Measurements from ENCODE around the gene ZHX3.

ZHX3 gene

DNA sequence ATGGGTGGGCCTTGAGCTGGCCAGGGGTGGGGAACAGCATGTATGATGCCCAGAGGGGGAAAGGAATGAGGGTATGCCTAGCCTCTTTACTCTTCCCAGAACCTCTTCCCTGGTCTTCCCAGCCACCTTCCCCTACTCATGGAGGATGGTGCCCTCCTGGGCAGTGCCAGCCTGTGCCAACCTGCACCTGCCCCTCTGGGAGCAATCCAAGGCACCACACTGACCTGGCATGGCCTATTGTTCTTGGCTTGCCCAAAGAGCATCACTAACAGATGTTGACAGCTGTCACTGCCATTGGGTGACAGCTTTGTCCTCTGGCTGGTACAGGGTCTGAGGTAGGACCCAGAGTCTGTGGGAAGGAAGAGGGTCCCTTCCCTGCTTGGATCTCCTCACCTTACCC lies 36.0 kb upstream of the ZHX3 start:
- H3K36me3 ChIP-seq (ENCODE audit: control insufficient read depth, insufficient read depth, low read length) = no peaks in the 10 kb centered on the region
- no peak overlapping the region for H3K27ac ChIP-seq (ENCODE audit: insufficient read depth, low read length, poor library complexity, severe bottlenecking)
- no peaks in the 10 kb centered on the region for H3K27me3 ChIP-seq (replicated peaks; ENCODE audit: control insufficient read depth, insufficient read depth, low read length, poor library complexity, severe bottlenecking)
- H3K4me3 ChIP-seq (ENCODE audit: insufficient read depth, low read depth, low read length, poor library complexity, severe bottlenecking) = no peak overlapping the region
- H3K9me3 ChIP-seq (ENCODE audit: control insufficient read depth, low read length) = no peaks in the 10 kb centered on the region
- no peak for DNase-seq
- H3K4me1 ChIP-seq (ENCODE audit: control insufficient read depth, insufficient read depth, low read length, poor library complexity, severe bottlenecking) = no peaks in the 10 kb centered on the region

DNA sequence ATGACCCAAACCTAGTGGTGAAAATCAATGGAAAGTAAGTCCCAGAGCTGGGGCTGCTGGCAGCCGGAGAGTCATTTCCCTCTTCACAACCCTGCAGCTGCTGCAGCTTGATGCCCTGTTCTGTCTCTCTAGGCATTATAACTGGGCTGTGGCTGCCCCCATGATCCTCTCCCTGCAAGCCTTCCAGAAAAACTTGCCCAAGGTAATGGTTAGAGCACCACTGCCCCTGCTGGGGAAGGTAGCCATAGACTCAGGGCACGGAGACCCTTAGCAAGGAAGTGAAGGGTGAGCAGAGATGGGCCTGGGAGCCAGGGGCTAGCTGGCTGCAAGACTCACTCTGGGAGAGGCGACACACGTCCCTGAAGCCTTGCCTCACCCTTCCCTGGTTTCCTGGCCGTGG lies 35.1 kb upstream of the ZHX3 start:
- Histone ChIP-seq H3K27ac (ENCODE audit: insufficient read depth, low read length, poor library complexity, severe bottlenecking) (no peak overlapping the region), H3K27me3 (replicated peaks; ENCODE audit: control insufficient read depth, insufficient read depth, low read length, poor library complexity, severe bottlenecking) (no peaks in the 10 kb centered on the region), H3K9me3 (ENCODE audit: control insufficient read depth, low read length) (no peaks in the 10 kb centered on the region), H3K4me1 (ENCODE audit: control insufficient read depth, insufficient read depth, low read length, poor library complexity, severe bottlenecking) (no peaks in the 10 kb centered on the region), H3K4me3 (ENCODE audit: insufficient read depth, low read depth, low read length, poor library complexity, severe bottlenecking) (no peak overlapping the region), H3K36me3 (ENCODE audit: control insufficient read depth, insufficient read depth, low read length) (no peaks in the 10 kb centered on the region)
- no peak for DNase-seq

DNA sequence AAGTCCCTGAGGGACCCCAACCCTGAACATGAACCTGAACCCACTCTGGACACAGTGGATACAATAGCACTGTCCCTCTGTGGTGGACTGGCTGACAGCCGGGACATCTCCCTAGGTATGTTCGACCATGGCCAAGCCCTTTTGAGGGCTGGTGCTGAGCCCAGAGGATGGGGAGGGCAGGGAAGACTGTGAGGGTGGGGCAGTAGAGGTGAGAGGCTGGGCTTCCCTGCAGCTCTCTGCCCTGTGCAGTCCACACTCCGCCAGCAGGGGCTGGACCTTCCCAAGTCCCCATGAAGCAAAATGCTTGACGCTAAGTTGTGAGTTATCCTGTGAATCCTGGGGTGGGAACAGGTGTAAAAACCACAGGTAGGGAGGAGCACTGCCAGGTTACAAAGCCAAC lies 34.6 kb upstream of the ZHX3 start:
- no peak overlapping the region for H3K4me3 ChIP-seq (ENCODE audit: insufficient read depth, low read depth, low read length, poor library complexity, severe bottlenecking)
- no peak overlapping the region for H3K27ac ChIP-seq (ENCODE audit: insufficient read depth, low read length, poor library complexity, severe bottlenecking)
- DNase-seq = no peak
- no peaks in the 10 kb centered on the region for H3K4me1 ChIP-seq (ENCODE audit: control insufficient read depth, insufficient read depth, low read length, poor library complexity, severe bottlenecking)
- H3K9me3 ChIP-seq (ENCODE audit: control insufficient read depth, low read length) = no peaks in the 10 kb centered on the region
- H3K36me3 ChIP-seq (ENCODE audit: control insufficient read depth, insufficient read depth, low read length) = no peaks in the 10 kb centered on the region
- H3K27me3 ChIP-seq (replicated peaks; ENCODE audit: control insufficient read depth, insufficient read depth, low read length, poor library complexity, severe bottlenecking) = no peaks in the 10 kb centered on the region

DNA sequence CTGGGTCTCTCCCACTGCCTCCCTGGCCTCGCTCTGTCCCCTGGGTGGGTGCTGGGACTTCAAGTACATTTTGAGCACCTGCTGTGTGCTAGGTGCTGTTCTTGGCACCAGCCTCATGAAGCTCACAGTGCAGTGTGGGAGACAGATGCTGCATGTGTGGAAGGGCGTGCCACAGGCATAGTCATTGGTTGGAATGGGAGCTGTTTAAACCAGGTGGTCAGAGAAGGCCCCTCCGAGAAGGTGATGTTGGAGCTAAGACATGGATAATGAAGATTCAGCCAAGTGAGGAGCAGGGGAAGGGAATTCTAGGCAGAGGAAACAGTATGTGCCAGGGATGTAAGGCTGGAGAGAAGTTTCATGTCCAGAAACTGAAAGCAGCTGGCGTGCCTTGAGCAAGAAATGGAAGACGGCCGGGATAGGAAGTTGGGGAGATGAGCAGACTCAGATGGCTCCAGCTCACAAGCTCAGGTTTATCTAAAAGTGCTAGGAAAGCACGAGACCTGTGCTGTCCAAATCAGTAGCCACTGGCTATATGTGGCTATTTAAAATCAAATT lies 33.0 kb upstream of the ZHX3 start:
- H3K27me3 ChIP-seq (replicated peaks; ENCODE audit: control insufficient read depth, insufficient read depth, low read length, poor library complexity, severe bottlenecking) = no peaks in the 10 kb centered on the region
- no peaks in the 10 kb centered on the region for H3K36me3 ChIP-seq (ENCODE audit: control insufficient read depth, insufficient read depth, low read length)
- no peak for DNase-seq
- no peaks in the 10 kb centered on the region for H3K4me1 ChIP-seq (ENCODE audit: control insufficient read depth, insufficient read depth, low read length, poor library complexity, severe bottlenecking)
- H3K4me3 ChIP-seq (ENCODE audit: insufficient read depth, low read depth, low read length, poor library complexity, severe bottlenecking) = no peak overlapping the region
- H3K9me3 ChIP-seq (ENCODE audit: control insufficient read depth, low read length) = no peaks in the 10 kb centered on the region
- H3K27ac ChIP-seq (ENCODE audit: insufficient read depth, low read length, poor library complexity, severe bottlenecking) = no peak overlapping the region

DNA sequence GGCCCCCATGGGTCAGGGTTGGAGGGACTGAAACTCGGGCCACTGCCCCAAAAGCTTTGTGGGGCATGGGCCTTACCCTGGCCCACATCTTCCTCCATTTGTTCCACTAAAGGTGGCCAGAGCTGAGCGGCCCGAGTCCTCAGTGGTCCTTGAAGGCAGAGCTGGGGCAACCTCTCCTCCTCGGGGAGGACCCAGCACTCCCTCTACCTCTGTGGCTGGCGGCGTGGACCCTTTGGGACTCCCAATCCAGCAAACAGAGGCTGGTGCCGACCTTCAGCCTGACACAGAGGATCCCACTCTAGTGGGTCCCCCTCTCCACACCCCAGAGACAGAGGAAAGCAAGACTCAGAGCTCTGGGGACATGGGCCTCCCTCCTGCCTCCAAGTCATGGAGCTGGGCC lies 32.4 kb upstream of the ZHX3 start:
- no peak overlapping the region for H3K4me3 ChIP-seq (ENCODE audit: insufficient read depth, low read depth, low read length, poor library complexity, severe bottlenecking)
- no peaks in the 10 kb centered on the region for H3K4me1 ChIP-seq (ENCODE audit: control insufficient read depth, insufficient read depth, low read length, poor library complexity, severe bottlenecking)
- no peaks in the 10 kb centered on the region for H3K27me3 ChIP-seq (replicated peaks; ENCODE audit: control insufficient read depth, insufficient read depth, low read length, poor library complexity, severe bottlenecking)
- H3K9me3 ChIP-seq (ENCODE audit: control insufficient read depth, low read length) = no peaks in the 10 kb centered on the region
- DNase-seq = no peak
- no peaks in the 10 kb centered on the region for H3K36me3 ChIP-seq (ENCODE audit: control insufficient read depth, insufficient read depth, low read length)
- H3K27ac ChIP-seq (ENCODE audit: insufficient read depth, low read length, poor library complexity, severe bottlenecking) = no peak overlapping the region

DNA sequence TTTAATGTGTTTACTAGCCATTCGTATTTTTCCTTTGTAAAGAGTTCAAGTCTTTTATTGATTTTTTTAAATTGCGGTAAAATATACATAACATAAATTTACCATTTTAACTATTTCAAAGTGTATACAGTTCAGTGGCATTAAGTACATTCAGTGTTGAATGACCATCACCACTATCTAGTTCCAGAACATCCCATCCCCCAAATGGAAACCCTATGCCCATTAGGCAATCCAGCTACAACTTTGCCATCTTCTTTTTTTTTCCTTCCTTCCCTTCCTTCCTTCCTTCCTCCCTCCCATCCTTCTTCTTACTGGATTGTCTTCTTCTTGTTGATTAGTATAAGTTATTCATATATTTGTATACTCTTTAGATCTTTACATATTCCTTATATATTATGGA lies 31.7 kb upstream of the ZHX3 start:
- no peak for DNase-seq
- no peaks in the 10 kb centered on the region for H3K9me3 ChIP-seq (ENCODE audit: control insufficient read depth, low read length)
- H3K4me1 ChIP-seq (ENCODE audit: control insufficient read depth, insufficient read depth, low read length, poor library complexity, severe bottlenecking) = no peaks in the 10 kb centered on the region
- no peak overlapping the region for H3K27ac ChIP-seq (ENCODE audit: insufficient read depth, low read length, poor library complexity, severe bottlenecking)
- H3K4me3 ChIP-seq (ENCODE audit: insufficient read depth, low read depth, low read length, poor library complexity, severe bottlenecking) = no peak overlapping the region
- no peaks in the 10 kb centered on the region for H3K27me3 ChIP-seq (replicated peaks; ENCODE audit: control insufficient read depth, insufficient read depth, low read length, poor library complexity, severe bottlenecking)
- H3K36me3 ChIP-seq (ENCODE audit: control insufficient read depth, insufficient read depth, low read length) = no peaks in the 10 kb centered on the region

DNA sequence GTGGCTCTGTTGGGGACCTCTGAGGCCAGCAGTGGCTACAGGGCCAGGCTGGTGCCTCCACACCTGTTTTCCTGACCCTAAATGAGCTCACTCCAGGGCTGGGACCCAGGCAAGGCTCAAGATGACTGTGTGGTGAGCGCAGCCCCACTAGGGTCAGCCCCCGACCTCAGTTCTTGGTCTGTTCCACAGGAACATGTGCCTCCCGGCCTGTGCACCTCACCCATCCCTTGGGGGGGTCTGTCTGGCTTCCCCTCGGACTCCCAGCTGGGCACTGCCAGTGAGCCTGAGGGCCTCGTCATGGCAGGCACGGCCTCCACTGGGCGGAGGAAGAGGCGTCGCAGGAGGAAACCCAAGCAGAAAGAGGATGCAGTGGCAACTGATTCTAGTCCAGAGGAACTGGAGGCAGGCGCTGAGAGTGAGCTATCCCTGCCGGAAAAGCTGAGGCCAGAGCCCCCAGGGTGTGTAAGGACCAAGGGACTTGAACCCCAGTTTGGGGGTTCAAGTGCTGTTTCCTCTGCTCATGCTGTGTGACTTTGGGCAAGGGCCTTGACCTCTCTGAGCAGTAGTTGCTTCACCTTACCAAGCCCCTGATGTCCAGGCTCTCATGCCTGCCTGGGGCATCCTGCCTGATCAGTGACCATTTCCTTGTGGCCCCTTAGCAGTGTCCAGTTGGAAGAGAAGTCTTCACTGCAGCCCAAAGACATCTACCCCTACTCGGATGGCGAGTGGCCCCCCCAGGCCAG lies 31.1 kb upstream of the ZHX3 start:
- Histone ChIP-seq H3K27ac (ENCODE audit: insufficient read depth, low read length, poor library complexity, severe bottlenecking) (no peak overlapping the region), H3K4me3 (ENCODE audit: insufficient read depth, low read depth, low read length, poor library complexity, severe bottlenecking) (no peak overlapping the region), H3K9me3 (ENCODE audit: control insufficient read depth, low read length) (no peaks in the 10 kb centered on the region), H3K36me3 (ENCODE audit: control insufficient read depth, insufficient read depth, low read length) (no peaks in the 10 kb centered on the region), H3K27me3 (replicated peaks; ENCODE audit: control insufficient read depth, insufficient read depth, low read length, poor library complexity, severe bottlenecking) (no peaks in the 10 kb centered on the region), H3K4me1 (ENCODE audit: control insufficient read depth, insufficient read depth, low read length, poor library complexity, severe bottlenecking) (no peaks in the 10 kb centered on the region)
- DNase-seq = no peak

DNA sequence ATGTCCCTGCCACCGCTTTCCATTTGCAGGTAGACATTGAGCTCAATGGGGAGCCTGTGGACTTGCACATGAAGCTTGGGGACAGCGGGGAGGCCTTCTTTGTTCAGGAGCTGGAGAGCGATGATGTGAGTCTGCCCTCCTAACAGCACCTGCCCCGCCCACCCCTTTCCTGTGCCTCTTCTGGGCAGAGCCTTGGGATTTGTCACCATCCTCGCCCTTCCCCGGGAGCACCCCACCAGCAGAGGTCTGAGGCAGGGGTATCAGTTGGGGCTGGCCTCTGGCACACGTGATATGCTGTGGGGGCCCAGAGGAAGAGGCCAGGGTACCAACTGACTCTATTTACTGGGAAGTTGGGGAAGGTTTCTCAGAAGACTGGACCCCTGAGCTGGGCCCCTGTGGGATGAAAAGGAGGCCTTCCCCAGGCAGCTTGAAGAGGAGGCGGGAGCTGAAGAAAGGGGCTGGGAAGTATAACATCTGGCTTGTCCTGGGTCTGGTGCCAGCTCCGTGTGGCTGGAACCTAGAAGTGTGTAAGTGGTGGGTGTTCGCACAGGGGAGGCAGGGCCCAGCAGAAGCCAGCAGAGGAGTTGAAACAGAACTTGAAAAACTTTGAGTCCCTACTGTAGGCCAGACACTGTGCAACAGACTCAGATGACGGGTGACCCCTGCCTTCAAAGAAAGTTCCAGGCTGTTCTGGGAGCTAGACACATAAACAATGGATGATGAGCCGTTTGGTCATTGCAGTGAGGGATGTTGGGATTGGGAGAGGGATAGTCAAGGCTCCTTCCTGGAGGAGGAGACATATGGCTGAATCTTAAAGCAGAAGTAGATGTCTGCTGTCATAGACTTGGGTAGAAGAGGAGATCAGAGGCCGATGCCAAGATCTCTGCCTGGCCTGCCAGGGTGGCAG lies 30.2 kb upstream of the ZHX3 start:
- no peaks in the 10 kb centered on the region for H3K36me3 ChIP-seq (ENCODE audit: control insufficient read depth, insufficient read depth, low read length)
- H3K4me1 ChIP-seq (ENCODE audit: control insufficient read depth, insufficient read depth, low read length, poor library complexity, severe bottlenecking) = no peaks in the 10 kb centered on the region
- no peak overlapping the region for H3K4me3 ChIP-seq (ENCODE audit: insufficient read depth, low read depth, low read length, poor library complexity, severe bottlenecking)
- H3K27me3 ChIP-seq (replicated peaks; ENCODE audit: control insufficient read depth, insufficient read depth, low read length, poor library complexity, severe bottlenecking) = no peaks in the 10 kb centered on the region
- no peak overlapping the region for H3K27ac ChIP-seq (ENCODE audit: insufficient read depth, low read length, poor library complexity, severe bottlenecking)
- DNase-seq = no peak
- H3K9me3 ChIP-seq (ENCODE audit: control insufficient read depth, low read length) = no peaks in the 10 kb centered on the region

DNA sequence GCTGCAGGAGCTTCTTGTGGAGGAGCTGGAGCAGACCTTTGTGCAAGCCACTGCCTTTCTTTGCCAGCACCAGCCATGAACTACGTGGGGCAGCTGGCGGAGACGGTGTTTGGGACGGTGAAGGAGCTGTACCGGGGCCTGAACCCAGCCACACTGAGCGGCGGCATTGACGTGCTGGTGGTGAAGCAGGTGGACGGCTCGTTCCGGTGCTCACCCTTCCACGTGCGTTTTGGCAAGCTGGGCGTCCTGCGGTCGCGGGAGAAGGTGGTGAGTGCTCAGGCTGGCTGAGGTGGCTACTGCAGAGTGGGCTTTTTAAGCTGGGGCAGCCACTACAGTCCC lies 28.2 kb upstream of the ZHX3 start:
- no peaks in the 10 kb centered on the region for H3K9me3 ChIP-seq (ENCODE audit: control insufficient read depth, low read length)
- no peaks in the 10 kb centered on the region for H3K4me1 ChIP-seq (ENCODE audit: control insufficient read depth, insufficient read depth, low read length, poor library complexity, severe bottlenecking)
- H3K36me3 ChIP-seq (ENCODE audit: control insufficient read depth, insufficient read depth, low read length) = no peaks in the 10 kb centered on the region
- H3K27ac ChIP-seq (ENCODE audit: insufficient read depth, low read length, poor library complexity, severe bottlenecking) = no peak overlapping the region
- no peaks in the 10 kb centered on the region for H3K27me3 ChIP-seq (replicated peaks; ENCODE audit: control insufficient read depth, insufficient read depth, low read length, poor library complexity, severe bottlenecking)
- no peak for DNase-seq
- no peak overlapping the region for H3K4me3 ChIP-seq (ENCODE audit: insufficient read depth, low read depth, low read length, poor library complexity, severe bottlenecking)
